HepG2 (cell line): Measurements from ENCODE around the gene TK2. TPM values are rescaled to one million over a fixed set of nuclear protein-coding genes. Genes with fewer than 3 reads are reported as not detected.

Experiments
- CENPX ChIP-seq: sonication (generic); formaldehyde crosslinking; IDR thresholded peaks from 2 replicates; pipeline ENCODE4 v1.9.0; 2021; ENCODE audit warnings: mild to moderate bottlenecking, missing genetic modification reagents, moderate library complexity
- EED ChIP-seq: sonication (generic); formaldehyde crosslinking; IDR thresholded peaks from 2 replicates; pipeline ENCODE4 v1.5.0; 2020; ENCODE audit warnings: mild to moderate bottlenecking, missing genetic modification reagents
- FOSL2 ChIP-seq: sonication (generic); formaldehyde crosslinking; IDR thresholded peaks from 2 replicates; pipeline ENCODE4 v1.4.0; 2020; ENCODE audit warnings: missing genetic modification reagents
- IKZF4 ChIP-seq: sonication (generic); formaldehyde crosslinking; IDR thresholded peaks from 2 replicates; pipeline ENCODE4 v1.5.1; 2020; ENCODE audit warnings: borderline replicate concordance, mild to moderate bottlenecking, low read depth, missing genetic modification reagents; ENCODE audit errors: not compliant biosample characterization
- POLR2G ChIP-seq: fragments of 200-400 bp; formaldehyde crosslinking; IDR thresholded peaks from 2 replicates; pipeline ENCODE4 v1.6.1; 2018; ENCODE audit warnings: mild to moderate bottlenecking, low read depth, low read length, moderate library complexity
- THAP11 ChIP-seq: IDR thresholded peaks from 2 replicates; pipeline ENCODE4 v1.6.1; 2016; ENCODE audit warnings: missing biosample characterization, missing genetic modification reagents
- TP53 ChIP-seq: sonication (generic); formaldehyde crosslinking; conservative IDR thresholded peaks from 2 replicates; pipeline ENCODE4 v1.4.0; 2020; ENCODE audit warnings: missing genetic modification reagents
- ZNF431 ChIP-seq: sonication (generic); formaldehyde crosslinking; IDR thresholded peaks from 2 replicates; pipeline ENCODE4 v1.9.0; 2022; ENCODE audit warnings: missing genetic modification reagents, low read depth, mild to moderate bottlenecking, borderline replicate concordance
- ZNF562 ChIP-seq: sonication (generic); formaldehyde crosslinking; IDR thresholded peaks from 2 replicates; pipeline ENCODE4 v1.8.0; 2022; ENCODE audit warnings: missing genetic modification reagents, borderline replicate concordance
- ZNF598 ChIP-seq: sonication (generic); formaldehyde crosslinking; IDR thresholded peaks from 2 replicates; pipeline ENCODE4 v1.5.1; 2020; ENCODE audit warnings: mild to moderate bottlenecking, missing genetic modification reagents, borderline replicate concordance
- ZNF652 ChIP-seq: IDR thresholded peaks from 2 replicates; pipeline ENCODE4 v1.6.1; 2016; ENCODE audit warnings: low read depth, borderline replicate concordance
- ZNF800 ChIP-seq: sonication (generic); formaldehyde crosslinking; IDR thresholded peaks from 2 replicates; pipeline ENCODE4 v1.4.0; 2020; ENCODE audit warnings: missing genetic modification reagents
- polyA plus RNA-seq, 8 experiments: library from polyadenylated mRNA; depleted of rRNA in 3 of 8; stranded (reverse) in 7 of 8; unstranded in 1 of 8; fragments of >200 nt; fragmentation: Illumina TruSeq in 4 of 8; extraction: Trizol in 4 of 8; gene quantifications; 2 replicates each; pipeline versions ENCODE4 v1.2.1 to v1.2.3, GENCODE V29; 2011 to 2016; ENCODE audit warnings: low read depth in 4 of 8, missing spikeins in 1 of 8, mixed read lengths in 1 of 8; ENCODE audit not compliant: insufficient read depth in 1 of 8
- total RNA-seq, 5 experiments: library from RNA; depleted of rRNA; stranded (reverse); fragments of >200 nt; fragmentation: Illumina TruSeq; extraction: Trizol; gene quantifications; 2 replicates each; pipeline ENCODE4 v1.2.3, GENCODE V29; 2016; ENCODE audit warnings: low read depth in 1 of 5
- TF ChIP-seq, protein P1 (sequence below): sonication (generic); formaldehyde crosslinking; IDR thresholded peaks from 2 replicates; pipeline ENCODE4 v1.5.0; 2020; ENCODE audit warnings: missing genetic modification reagents, mild to moderate bottlenecking, borderline replicate concordance
- TF ChIP-seq, protein P2 (sequence below): sonication (generic); formaldehyde crosslinking; IDR thresholded peaks from 2 replicates; pipeline ENCODE4 v1.4.0; 2020; ENCODE audit warnings: mild to moderate bottlenecking, low read depth, missing genetic modification reagents
- TF ChIP-seq, protein P3 (sequence below): sonication (generic); formaldehyde crosslinking; IDR thresholded peaks from 2 replicates; pipeline ENCODE4 v1.4.0; 2020; ENCODE audit warnings: mild to moderate bottlenecking, missing genetic modification reagents
- TF ChIP-seq, protein P4 (sequence below): fragments of 450-650 bp; IDR thresholded peaks from 2 replicates; pipeline ENCODE4 v1.6.1; 2017
- TF ChIP-seq, protein P5 (sequence below): sonication (generic); formaldehyde crosslinking; IDR thresholded peaks from 2 replicates; pipeline ENCODE4 v1.8.0; 2022; ENCODE audit warnings: mild to moderate bottlenecking, missing genetic modification reagents; ENCODE audit not compliant: insufficient replicate concordance
- TF ChIP-seq, protein P6 (sequence below): sonication (generic); formaldehyde crosslinking; conservative IDR thresholded peaks from 2 replicates; pipeline ENCODE4 v1.8.1; 2023; ENCODE audit warnings: missing genetic modification reagents
- TF ChIP-seq, protein P7 (sequence below): IDR thresholded peaks from 2 replicates; pipeline ENCODE4 v1.6.1; 2016; ENCODE audit warnings: control low read depth

Gene TK2
- total and polyA plus RNA-seq, 2 of the 13 experiments (the other 11 are each of a cell fraction or from before 2014, with no cell fraction given) = 18.7 to 21.0 TPM

- TF ChIP-seq, protein P1, sequence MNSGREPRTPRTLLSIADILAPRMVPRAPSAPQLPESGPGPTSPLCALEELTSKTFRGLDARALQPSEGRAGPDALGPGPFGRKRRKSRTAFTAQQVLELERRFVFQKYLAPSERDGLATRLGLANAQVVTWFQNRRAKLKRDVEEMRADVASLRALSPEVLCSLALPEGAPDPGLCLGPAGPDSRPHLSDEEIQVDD = no peak; the same call in 1 of the 2 replicates
- TF ChIP-seq ZNF652 (no peak), ZNF562 (CRISPR knock-in tag) (no peak), EED (CRISPR knock-in tag) (no peak), ZNF598 (CRISPR knock-in tag) (no peak), TP53 (CRISPR knock-in tag) (no peak), FOSL2 (CRISPR knock-in tag) (no peak; the same call in 1 of the 2 replicates), ZNF800 (peak; percentile 54; the same call in 1 of the 2 replicates), THAP11 (CRISPR knock-in tag) (peak; percentile 83), ZNF431 (peak; percentile 80), IKZF4 (CRISPR knock-in tag) (no peak), CENPX (CRISPR knock-in tag) (no peak), POLR2G (peak; percentile 98)
- TF ChIP-seq, protein P2, sequence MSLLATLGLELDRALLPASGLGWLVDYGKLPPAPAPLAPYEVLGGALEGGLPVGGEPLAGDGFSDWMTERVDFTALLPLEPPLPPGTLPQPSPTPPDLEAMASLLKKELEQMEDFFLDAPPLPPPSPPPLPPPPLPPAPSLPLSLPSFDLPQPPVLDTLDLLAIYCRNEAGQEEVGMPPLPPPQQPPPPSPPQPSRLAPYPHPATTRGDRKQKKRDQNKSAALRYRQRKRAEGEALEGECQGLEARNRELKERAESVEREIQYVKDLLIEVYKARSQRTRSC (CRISPR knock-in tag) = no peak
- TF ChIP-seq, protein P3, sequence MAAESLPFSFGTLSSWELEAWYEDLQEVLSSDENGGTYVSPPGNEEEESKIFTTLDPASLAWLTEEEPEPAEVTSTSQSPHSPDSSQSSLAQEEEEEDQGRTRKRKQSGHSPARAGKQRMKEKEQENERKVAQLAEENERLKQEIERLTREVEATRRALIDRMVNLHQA (CRISPR knock-in tag) = 0 out of 2 replicates have a peak, but pooled peaks have one; percentile 4
- TF ChIP-seq, protein P4, sequence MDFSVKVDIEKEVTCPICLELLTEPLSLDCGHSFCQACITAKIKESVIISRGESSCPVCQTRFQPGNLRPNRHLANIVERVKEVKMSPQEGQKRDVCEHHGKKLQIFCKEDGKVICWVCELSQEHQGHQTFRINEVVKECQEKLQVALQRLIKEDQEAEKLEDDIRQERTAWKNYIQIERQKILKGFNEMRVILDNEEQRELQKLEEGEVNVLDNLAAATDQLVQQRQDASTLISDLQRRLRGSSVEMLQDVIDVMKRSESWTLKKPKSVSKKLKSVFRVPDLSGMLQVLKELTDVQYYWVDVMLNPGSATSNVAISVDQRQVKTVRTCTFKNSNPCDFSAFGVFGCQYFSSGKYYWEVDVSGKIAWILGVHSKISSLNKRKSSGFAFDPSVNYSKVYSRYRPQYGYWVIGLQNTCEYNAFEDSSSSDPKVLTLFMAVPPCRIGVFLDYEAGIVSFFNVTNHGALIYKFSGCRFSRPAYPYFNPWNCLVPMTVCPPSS = no peak
- TF ChIP-seq, protein P5, sequence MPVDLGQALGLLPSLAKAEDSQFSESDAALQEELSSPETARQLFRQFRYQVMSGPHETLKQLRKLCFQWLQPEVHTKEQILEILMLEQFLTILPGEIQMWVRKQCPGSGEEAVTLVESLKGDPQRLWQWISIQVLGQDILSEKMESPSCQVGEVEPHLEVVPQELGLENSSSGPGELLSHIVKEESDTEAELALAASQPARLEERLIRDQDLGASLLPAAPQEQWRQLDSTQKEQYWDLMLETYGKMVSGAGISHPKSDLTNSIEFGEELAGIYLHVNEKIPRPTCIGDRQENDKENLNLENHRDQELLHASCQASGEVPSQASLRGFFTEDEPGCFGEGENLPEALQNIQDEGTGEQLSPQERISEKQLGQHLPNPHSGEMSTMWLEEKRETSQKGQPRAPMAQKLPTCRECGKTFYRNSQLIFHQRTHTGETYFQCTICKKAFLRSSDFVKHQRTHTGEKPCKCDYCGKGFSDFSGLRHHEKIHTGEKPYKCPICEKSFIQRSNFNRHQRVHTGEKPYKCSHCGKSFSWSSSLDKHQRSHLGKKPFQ (CRISPR knock-in tag) = no peak
- TF ChIP-seq, protein P6, sequence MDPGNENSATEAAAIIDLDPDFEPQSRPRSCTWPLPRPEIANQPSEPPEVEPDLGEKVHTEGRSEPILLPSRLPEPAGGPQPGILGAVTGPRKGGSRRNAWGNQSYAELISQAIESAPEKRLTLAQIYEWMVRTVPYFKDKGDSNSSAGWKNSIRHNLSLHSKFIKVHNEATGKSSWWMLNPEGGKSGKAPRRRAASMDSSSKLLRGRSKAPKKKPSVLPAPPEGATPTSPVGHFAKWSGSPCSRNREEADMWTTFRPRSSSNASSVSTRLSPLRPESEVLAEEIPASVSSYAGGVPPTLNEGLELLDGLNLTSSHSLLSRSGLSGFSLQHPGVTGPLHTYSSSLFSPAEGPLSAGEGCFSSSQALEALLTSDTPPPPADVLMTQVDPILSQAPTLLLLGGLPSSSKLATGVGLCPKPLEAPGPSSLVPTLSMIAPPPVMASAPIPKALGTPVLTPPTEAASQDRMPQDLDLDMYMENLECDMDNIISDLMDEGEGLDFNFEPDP (CRISPR knock-in tag) = peak; percentile 96; the same call in 1 of the 2 replicates
- TF ChIP-seq, protein P7, sequence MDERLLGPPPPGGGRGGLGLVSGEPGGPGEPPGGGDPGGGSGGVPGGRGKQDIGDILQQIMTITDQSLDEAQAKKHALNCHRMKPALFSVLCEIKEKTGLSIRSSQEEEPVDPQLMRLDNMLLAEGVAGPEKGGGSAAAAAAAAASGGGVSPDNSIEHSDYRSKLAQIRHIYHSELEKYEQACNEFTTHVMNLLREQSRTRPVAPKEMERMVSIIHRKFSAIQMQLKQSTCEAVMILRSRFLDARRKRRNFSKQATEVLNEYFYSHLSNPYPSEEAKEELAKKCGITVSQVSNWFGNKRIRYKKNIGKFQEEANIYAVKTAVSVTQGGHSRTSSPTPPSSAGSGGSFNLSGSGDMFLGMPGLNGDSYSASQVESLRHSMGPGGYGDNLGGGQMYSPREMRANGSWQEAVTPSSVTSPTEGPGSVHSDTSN (CRISPR knock-in tag) = no peak
Measured at GRCh38 chr16:66549284-66550131, at the start of gene TK2 (continued).
